Tibial artery (tissue), 4 donors: Measurements from ENCODE around the gene UGT1A7.

ENCODE experiments used
- DNase-seq, 2 donors: peaks; one replicate each; pipeline ENCODE4 v3.0.0-alpha.2; 2019
- H3K27ac ChIP-seq, 2 donors: fragments of 200-600 bp; sonication (generic) in 1 of 2; 1 replicate in 1 of 2; 2 replicates in 1 of 2; pipeline ENCODE4 v1.5.1; 2018 to 2019; ENCODE audit warnings: mild to moderate bottlenecking in 1 of 2
- H3K27me3 ChIP-seq, 2 donors: fragments of 200-600 bp; sonication (generic) in 1 of 2; one replicate each; pipeline versions ENCODE4 v1.5.1 to v1.6.0; 2016 to 2019
- H3K36me3 ChIP-seq, 3 donors: fragments of 200-600 bp; sonication (generic) in 2 of 3; one replicate each; pipeline ENCODE4 v1.5.1; 2016 to 2019; ENCODE audit warnings: mild to moderate bottlenecking in 2 of 3
- H3K4me1 ChIP-seq, 4 donors: fragments of 200-600 bp; sonication (generic) in 2 of 4; 1 replicate in 3 of 4; 2 replicates in 1 of 4; pipeline ENCODE4 v1.5.1; 2016 to 2019
- H3K4me3 ChIP-seq, 2 donors: fragments of 200-600 bp; sonication (generic) in 1 of 2; 1 replicate in 1 of 2; 2 replicates in 1 of 2; pipeline ENCODE4 v1.5.1; 2018 to 2019; ENCODE audit warnings: mild to moderate bottlenecking in 2 of 2
- H3K9me3 ChIP-seq, 3 donors: fragments of 200-600 bp; sonication (generic) in 1 of 3; one replicate each; pipeline ENCODE4 v1.5.1; 2016 to 2019
- intact Hi-C: fragments of 100-400 bp; cut with DNase I; formaldehyde crosslinking; loops from one replicate; pipeline ENCODE4 v1.15.0; 2023; ENCODE audit warnings: low total_unique reads
- TF ChIP-seq, protein P1 (sequence below), 2 experiments: fragments of 200-600 bp in 1 of 2; fragments of 450-650 bp in 1 of 2; IDR thresholded peaks; one replicate each; pipeline ENCODE4 v1.5.1; 2017 to 2019; ENCODE audit warnings: antibody characterized with exemption in 2 of 2, mild to moderate bottlenecking in 1 of 2, moderate library complexity in 1 of 2

UGT1A7 gene

DNA sequence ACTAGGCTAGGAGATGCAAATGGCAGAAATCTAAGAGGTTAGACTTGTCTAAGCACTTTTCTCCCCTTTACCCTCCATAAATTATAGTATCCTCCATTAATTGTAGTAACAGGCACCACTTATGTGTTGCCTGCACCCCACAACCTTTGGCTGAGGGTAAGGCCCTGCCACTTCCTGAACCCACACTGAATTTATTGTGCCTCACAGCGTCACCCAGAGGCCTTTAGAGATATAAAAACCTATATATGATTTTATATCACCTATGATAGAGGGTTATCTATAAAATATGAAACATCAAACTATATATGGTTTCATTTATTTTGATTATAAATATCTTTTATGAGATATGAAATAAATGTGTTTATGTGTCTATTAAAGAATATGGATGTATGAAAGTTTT lies 7.4 kb upstream of the UGT1A7 start:
- intact Hi-C loops = no loop called here
- TF ChIP-seq, protein P1, sequence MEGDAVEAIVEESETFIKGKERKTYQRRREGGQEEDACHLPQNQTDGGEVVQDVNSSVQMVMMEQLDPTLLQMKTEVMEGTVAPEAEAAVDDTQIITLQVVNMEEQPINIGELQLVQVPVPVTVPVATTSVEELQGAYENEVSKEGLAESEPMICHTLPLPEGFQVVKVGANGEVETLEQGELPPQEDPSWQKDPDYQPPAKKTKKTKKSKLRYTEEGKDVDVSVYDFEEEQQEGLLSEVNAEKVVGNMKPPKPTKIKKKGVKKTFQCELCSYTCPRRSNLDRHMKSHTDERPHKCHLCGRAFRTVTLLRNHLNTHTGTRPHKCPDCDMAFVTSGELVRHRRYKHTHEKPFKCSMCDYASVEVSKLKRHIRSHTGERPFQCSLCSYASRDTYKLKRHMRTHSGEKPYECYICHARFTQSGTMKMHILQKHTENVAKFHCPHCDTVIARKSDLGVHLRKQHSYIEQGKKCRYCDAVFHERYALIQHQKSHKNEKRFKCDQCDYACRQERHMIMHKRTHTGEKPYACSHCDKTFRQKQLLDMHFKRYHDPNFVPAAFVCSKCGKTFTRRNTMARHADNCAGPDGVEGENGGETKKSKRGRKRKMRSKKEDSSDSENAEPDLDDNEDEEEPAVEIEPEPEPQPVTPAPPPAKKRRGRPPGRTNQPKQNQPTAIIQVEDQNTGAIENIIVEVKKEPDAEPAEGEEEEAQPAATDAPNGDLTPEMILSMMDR (IDR thresholded peaks at IDR 0.05) = no peak
- Histone ChIP-seq H3K36me3 (no peaks in the 10 kb centered on the region), H3K4me1 (no peaks in the 10 kb centered on the region), H3K27ac (no peak overlapping the region), H3K4me3 (no peak overlapping the region), H3K9me3 (no peaks in the 10 kb centered on the region), H3K27me3 (no peaks in the 10 kb centered on the region)
- DNase-seq = no peak

DNA sequence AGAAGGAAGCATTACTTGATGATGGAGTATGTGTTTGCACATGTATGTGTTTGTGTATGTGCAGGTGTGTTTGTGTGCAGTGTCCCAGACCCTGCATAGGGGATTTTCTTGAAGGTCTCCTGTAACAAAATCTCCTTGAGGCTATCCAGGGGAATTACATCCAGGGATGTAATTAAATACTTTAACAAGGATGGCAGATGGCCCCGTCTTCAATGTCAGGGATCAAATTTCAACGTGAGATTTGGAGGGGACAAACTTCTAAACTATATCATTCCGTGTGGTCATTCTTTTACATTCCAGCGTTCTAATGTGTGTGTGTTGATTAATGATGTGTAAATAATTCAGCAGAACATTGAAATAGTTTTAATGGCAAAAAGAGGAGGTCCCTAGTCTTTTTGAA lies 6.7 kb upstream of the UGT1A7 start:
- intact Hi-C loops = no loop called here
- H3K27ac ChIP-seq = no peak overlapping the region
- DNase-seq = no peak
- H3K36me3 ChIP-seq = no peaks in the 10 kb centered on the region
- H3K27me3 ChIP-seq = no peaks in the 10 kb centered on the region
- TF ChIP-seq, protein P1 (IDR thresholded peaks at IDR 0.05) = no peak
- H3K4me1 ChIP-seq = no peaks in the 10 kb centered on the region
- no peaks in the 10 kb centered on the region for H3K9me3 ChIP-seq
- no peak overlapping the region for H3K4me3 ChIP-seq

DNA sequence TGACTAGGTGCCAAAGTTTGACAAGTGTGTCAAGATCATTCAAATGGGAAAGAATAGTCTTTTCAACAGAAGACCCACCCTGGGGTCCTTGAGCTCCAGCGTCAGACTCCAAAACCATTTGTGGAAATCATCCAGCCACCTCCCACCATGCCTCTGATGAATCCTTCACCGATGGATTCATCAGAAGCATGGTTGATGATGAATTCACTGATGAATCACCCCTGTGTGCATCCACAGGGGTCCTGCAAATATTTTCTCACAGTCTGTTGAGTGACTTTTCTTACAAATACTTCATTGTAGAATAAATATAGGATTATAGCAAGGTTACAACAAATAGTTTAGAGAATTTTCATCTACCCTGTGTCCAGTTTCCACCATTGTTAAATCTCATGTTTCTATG lies 5.7 kb upstream of the UGT1A7 start:
- TF ChIP-seq, protein P1 (IDR thresholded peaks at IDR 0.05) = no peak
- no peaks in the 10 kb centered on the region for H3K27me3 ChIP-seq
- H3K4me1 ChIP-seq = no peaks in the 10 kb centered on the region
- no peak overlapping the region for H3K4me3 ChIP-seq
- no peaks in the 10 kb centered on the region for H3K36me3 ChIP-seq
- no peak for DNase-seq
- H3K9me3 ChIP-seq = no peaks in the 10 kb centered on the region
- no peak overlapping the region for H3K27ac ChIP-seq
- intact Hi-C loops = no loop called here

DNA sequence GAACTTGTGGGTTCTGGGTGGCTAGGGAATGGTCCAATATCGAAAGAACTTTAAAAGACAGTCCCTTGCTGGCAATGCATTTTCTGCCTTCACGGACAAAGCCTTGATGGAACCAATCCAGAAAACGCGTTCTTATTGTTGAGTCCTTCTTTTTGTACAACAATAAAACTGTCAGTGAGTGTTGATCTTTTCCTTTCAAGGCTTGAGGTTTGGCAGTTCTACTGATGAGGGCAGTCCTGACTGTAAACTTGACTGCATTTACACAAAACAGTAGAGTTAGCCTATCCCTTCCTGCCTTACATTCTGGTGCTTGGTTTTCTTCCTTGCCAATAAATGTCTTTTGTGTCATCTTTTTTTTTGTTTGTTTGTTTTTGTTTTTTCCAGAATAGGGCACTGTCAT lies 2.5 kb upstream of the UGT1A7 start:
- H3K4me3 ChIP-seq = no peak overlapping the region
- H3K4me1 ChIP-seq = no peaks in the 10 kb centered on the region
- H3K9me3 ChIP-seq = no peaks in the 10 kb centered on the region
- intact Hi-C loops = no loop called here
- no peaks in the 10 kb centered on the region for H3K27me3 ChIP-seq
- no peak for DNase-seq
- no peak overlapping the region for H3K27ac ChIP-seq
- H3K36me3 ChIP-seq = no peaks in the 10 kb centered on the region
- TF ChIP-seq, protein P1 (IDR thresholded peaks at IDR 0.05) = no peak

DNA sequence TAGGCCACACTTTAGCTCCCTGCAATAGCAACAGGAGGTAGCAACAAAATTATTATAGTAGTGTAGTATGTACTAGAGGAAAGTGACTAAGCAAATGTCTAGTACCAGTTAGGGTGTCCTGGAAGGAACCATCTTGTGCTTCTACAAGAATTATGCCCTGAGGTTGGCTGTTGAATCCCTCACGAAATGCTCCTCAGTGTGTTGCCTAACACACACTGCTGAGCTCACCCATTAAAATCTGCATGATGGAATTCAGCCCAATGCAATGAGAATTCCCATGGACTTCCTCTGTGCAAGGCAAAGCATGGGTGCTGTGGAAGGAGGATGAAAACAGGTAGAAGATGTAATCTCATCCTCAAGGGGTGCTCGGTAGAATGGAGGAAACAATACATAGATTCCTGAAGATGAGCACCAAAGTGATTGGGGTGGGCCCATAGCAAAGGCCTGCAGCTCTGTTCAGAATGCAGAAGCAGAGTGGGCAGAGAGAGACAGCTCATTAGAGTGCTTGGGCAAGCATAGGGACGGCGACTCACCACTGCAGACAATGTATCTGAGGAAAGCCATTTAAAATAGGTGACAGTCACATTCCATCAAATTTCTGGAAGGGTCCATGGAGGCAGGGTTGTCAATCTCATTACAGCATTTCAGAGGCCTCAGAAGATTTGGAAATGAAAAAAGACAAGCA lies 1.2 kb upstream of the UGT1A7 start:
- Histone ChIP-seq H3K9me3 (no peaks in the 10 kb centered on the region), H3K4me1 (no peaks in the 10 kb centered on the region), H3K4me3 (no peak overlapping the region), H3K27ac (no peak overlapping the region), H3K27me3 (no peaks in the 10 kb centered on the region), H3K36me3 (no peaks in the 10 kb centered on the region)
- intact Hi-C loops = no loop called here
- TF ChIP-seq, protein P1 (IDR thresholded peaks at IDR 0.05) = no peak
- no peak for DNase-seq

DNA sequence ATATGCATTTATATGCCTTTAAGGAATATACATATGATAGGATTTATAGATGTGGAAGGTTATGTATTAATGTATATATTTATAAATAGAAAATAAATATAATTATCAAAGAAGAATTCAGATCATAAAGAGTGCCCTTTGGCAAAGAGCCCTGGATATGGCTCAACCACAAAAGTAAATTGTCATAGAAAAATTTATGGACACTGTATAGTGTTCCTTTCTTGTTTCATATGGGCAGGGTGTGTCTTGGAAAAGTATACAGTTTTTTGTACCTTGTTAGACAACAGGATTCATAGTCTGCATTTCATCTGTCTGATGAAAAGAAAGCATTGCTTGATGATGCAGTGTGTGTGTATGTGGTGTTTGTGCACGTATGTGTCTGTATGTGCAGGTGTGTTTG lies 2.9 kb downstream of the UGT1A7 start:
- Histone ChIP-seq H3K27me3 (no peaks in the 10 kb centered on the region), H3K36me3 (no peaks in the 10 kb centered on the region), H3K9me3 (no peaks in the 10 kb centered on the region), H3K27ac (no peak overlapping the region), H3K4me1 (no peaks in the 10 kb centered on the region), H3K4me3 (no peak overlapping the region)
- TF ChIP-seq, protein P1 (IDR thresholded peaks at IDR 0.05) = no peak
- DNase-seq = no peak
- intact Hi-C loops = no loop called here
